CD4-positive, alpha-beta T cell treated with Interleukin-1 beta for 1 hour (primary cell): ENCODE data around the gene TACC2.

Source experiments
- DNase-seq, 2 donors: peaks; one replicate each; pipeline ENCODE4 v3.0.0-alpha.2; 2020 to 2022

TACC2 gene

DNA sequence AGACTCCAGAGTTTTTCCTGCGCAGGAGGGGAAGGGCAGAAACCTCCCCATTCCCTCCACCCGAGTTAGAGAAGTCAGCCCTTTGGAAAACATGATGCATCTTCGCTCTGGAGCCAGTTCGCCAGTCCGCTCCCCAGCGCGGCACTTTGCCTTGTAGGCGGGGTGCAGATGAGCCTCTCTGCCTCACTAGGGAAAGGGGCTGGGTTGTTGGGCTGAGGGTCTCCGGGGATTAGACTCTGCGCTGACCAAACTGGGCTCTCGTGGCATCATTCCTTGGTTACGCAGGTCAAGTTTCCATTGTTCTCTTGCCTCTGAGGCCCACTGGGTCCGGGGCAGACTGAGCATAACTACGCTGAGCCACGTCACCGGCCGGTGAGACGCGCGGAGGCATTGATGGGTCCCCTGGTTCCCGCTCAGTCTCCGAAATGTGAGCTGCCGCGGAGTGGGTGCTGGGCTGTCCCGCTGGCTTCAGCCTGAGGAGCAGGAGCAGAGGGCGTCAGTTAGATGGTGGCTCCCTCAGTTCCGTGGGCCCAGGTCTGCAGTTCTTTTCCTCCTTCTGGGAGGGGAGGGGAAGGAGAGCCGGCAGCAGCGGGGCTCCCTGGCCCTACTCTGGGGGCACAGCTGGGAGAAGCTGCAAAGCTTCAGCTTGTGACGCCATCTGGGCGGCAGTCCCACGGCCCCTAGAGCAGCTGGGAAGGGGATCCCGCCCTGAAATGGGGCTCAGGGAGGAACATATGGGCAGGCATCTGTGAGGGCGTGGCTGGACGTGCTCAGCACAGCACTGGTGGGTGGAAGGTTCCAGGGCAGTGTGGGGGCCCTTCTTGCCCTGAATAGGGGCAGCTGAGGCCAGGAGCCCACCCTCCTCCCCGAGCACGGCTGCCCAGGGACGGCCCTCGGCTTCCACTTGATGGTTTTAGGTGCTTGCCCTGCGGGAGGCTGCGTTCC is 160.9 kb downstream of the TACC2 start:
- DNase-seq = no peak

DNA sequence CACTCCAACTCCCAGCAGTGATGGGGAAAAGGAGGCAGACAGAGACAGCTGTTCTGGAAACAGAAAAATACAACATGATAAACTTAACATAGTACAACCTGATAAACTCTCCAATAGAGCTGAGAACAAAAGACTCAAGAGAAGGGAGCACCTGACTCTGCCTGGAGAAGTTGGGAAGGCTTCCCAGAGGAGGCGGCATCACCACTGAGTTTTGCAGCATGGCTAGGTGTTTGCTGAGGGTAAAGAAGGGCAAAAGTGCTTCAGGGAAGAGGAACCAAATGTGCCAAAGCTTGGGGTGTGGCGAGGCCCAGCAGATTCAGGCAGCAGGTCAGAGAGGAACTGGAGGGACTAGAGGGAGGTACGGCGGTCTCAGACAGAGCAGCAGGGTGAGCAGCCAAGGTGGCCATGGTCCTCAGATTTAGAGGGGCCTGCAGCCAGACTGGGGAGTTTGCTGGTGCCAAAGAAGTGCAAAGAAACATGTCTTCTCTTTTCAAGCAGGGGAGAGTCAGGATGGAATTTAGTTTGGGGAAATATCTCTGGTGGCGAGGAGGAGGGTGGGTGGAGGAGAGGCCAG is 162.2 kb downstream of the TACC2 start:
- no peak for DNase-seq

DNA sequence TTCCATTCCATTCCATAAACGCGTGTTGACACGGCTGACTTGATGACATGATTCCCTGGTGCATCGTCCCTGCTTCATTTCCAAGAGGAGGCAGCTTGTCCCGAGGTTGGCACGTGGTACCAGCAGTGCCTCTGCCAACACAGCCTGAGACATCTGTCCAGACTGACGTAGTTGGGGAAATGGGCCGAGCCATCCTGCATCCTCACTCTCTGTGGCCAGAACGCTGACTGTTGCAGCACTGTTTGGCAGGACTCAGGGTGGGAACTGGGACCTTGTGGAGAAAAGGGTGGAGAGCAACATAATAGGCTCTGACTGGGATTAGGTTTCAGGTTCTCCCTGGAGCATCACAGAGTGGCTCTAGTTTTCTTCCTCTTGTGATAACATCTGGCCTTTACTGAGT is 163.6 kb downstream of the TACC2 start:
- no peak for DNase-seq

DNA sequence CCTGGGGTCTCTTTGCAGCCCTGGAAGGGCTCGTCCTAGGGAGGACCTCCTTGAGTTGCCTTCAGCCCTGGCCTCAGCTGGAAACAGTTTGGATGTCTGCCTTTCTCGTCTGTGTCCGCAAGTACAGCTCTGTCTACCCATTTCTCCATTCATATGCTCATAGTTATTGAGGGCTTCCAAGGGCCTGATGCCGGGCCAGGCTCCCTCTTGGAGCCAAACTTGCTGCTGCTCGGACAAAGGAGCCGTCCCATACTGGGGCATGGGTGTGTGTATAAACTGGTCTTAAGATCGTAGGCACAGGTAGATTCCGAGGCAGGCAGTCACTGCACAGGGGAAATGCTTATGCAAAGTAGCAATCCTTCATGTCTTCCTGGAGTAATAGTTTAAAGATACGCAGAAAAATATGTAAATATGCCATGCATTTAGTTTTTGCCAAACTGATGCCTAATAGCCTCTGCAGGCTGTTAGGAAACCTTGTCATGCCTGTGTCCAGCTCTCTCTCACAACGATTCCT is 165.1 kb downstream of the TACC2 start:
- DNase-seq = no peak

DNA sequence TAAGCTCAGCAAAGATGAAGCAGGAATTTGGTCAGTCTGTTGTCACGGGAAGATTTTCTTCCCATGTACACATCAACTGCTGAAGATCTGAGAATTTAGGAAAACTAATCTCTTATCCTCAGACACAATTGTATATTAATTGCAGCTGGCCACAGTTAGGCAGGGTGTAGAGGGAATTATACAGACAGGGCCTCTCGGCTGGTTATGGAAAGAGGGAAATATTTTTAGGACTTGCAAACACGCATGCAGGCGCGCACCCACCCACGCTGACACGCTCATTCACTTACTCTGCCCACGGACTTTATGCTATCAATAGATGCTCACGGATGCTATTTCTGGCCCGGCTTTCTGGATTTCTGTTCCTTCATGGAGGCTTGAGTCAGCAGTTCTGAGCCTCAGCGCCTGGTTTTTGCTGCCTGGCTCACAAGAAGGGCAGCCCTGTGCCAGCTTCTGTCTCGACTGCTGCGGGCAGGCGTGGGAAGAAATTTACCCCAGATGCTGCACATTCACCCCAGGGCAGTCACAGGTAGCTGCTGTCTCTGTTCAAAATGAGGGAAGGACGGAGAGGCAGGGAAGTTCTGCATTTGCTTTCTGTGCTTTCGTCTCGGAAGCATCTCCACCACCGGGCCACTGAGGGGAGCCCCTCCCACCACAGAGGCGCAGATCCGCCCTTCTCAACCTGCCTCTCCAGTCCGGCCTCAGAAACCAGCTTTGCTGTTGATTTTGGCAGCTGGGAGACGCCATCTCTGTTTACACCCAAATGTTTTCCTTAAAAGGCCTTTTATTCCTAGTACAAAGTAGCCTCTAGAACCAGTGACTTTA is 165.8 kb downstream of the TACC2 start:
- no peak for DNase-seq

DNA sequence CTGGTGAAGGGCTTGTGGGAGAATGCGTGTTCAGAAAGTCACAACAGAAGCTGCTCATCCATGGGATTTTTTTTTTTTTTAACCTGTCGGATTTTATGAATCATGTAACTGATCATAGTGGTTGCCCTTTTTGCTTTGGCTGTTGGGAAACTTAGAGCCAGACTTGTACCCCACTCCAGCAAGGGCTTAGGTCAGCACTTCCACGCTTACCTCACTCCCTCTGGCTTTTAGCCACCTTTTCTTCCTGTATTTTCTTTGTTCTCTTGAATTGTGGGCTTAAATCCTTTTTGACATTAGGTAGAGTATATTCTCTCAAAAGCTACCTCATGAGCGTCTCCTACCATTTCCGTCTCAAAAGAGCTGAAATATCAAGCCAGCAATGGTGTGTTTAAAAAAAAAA is 168.5 kb downstream of the TACC2 start:
- no peak for DNase-seq

DNA sequence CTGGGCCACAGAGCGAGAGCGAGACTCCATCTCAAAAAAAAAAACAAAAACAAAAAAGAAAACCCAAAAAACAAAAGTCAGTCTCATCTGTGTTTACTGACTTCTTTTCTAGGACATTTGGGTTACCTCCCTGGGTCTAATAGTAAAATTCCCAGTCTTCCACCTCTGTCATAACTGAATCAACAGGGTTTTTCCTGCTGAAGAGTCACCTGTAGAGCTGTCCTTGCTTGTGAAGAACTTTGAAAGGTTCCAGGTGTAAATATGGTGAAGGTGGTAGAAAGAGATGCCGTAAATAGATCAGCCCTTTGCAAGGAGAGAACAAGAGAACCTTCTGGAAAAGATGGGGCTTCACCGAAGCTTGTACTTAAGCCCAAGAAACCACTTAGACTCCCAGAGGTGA is 169.4 kb downstream of the TACC2 start:
- DNase-seq = no peak

DNA sequence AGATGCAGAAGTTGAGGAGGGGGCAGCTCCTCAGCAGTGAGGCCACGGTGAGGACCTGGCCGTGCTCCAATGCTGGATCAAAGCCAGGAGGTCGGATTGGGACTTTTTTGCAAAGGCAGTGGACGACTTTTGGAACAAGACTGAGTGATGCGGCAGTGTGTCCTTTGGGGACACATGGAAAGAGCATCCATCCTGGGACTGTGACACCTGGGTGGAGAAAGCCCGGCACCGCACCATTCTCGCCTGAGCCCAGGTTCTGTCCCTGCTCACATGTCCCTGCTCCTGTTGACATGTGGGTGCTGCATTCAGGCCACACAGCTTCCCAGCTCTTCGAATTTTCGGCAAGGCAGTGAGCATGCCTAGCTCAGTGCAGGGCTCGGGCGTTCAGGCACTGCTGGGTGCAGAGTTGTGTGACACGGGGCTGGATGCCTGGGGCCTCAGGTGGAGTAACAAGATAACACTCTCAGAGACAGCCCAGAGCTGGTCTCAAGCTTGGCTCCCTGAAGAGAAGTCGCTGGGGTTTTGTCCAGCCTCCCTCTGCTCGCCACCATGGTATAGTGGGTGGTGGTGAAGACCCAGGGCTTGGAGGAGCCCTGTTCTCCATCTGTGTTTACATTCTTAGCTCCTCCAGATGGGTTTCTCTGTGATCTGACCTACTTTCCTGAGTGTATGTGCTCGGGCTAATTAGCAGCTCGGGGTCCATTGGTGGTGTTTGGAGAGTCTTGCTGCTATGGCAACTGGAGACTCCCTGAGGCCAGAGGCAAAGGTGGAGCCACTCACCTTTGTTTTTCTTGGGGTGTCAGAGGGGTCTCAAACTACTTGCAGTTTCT is 170.4 kb downstream of the TACC2 start:
- DNase-seq = no peak

DNA sequence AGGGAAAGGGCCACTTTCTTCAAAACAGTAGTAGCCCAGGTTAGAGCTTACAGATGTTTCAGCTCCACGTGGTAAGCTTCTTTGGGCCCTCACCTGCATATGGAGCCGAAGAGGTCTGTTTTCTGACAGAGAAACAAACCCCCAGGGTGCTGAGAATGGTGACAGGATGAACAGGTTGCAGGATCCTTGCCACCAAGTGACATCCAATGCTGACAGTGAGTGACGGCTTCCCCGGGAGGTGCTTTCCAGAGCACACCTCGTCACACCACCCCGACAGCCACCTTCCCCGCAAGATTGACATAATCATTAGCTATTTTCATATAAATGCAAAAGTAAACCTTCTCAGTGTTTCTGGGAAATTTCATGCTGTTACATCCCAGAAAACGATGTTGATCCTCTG is 172.8 kb downstream of the TACC2 start:
- DNase-seq = no peak

DNA sequence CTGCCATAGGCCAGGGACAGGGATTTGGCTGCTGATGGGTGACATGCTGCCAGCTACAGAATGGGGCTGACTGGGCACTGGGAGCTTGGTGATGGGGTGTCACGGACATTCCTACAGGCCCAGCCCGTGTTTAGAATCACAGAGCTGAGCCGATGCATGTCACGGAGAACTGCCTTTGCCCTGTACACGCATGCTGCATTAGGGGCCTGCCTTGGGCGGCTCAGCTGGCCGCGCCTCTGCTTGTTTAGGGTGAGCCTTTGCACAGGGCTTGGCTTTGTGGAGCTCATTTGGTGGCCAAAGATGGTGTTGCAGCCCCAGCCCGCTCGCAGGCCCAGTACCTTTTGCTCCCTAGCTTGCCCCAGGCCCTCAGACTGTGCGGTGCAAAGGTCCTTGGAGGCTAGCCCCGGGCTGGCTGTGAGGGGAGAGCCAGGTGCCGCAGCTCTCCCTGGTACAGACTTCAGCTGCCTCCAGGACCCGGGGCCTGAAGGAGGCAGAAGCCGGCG is 173.8 kb downstream of the TACC2 start:
- DNase-seq = no peak

DNA sequence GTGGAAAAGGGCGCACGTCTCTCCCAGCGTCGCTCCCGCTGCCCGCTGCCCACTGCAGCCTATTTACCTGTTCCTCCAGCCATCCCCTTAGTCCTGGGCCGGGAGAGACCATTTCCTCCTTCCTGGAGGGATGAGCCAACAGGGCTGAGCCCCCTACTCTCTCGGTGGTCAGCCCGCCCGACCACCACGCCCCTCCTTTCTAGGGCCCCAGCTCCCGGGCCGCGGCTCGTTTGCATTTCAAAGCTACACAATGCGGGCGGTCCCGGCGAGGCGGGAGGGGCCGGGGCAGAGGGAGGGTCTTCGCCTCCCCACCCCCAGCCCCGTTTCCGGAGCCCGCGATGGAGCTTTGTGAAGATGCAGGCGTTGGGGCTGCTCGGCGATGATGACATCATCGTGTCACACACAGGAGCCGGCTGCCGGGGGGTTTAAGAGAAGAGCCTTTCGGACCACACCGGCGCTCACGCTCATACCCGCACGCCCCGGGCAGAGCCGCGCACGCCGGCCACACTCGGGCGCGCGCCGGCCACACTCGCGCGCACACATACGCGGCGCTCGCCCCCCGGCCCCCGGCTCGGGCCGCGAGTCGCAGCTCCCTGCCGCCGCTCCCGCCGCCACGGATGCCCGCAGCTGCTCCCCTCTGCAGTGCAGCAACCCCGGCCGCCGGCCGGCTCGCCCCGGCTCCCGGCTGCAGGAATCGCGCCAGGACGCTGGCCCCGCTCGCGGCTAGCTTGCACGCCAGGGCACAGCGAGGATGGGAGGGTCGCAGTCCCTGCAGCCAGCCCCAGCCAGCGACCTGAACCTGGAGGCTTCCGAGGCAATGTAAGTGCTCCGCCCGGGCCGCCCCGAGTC is 174.4 kb downstream of the TACC2 start:
- no peak for DNase-seq

DNA sequence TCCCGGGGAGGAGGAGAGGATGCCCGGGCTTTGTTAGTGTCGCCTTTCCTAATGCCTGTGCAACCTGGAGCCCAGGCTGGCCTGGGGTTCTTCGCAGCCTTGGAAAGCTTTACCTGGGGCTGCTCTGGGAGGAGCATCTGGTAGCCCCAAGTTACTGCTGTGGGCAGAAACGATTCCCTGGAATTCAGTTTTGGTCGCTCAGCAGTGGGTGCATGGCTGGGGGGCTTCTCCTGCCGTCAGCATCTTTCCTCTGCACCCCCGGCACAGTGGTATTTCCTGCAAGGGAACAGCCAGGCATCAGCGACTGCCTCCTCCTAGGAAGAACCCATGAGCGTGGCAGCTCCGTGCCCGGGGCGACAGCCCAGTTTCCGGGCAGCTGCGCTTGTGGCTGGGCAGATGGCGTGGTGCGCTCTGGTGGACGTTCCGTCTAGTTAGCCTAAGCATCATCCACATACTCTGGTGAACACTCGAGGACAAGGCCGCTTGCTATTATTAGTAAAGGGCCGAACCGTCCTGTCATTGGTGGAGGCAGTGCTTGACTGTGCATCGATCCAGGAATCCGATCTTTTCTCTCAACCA is 175.1 kb downstream of the TACC2 start:
- DNase-seq = no peak

DNA sequence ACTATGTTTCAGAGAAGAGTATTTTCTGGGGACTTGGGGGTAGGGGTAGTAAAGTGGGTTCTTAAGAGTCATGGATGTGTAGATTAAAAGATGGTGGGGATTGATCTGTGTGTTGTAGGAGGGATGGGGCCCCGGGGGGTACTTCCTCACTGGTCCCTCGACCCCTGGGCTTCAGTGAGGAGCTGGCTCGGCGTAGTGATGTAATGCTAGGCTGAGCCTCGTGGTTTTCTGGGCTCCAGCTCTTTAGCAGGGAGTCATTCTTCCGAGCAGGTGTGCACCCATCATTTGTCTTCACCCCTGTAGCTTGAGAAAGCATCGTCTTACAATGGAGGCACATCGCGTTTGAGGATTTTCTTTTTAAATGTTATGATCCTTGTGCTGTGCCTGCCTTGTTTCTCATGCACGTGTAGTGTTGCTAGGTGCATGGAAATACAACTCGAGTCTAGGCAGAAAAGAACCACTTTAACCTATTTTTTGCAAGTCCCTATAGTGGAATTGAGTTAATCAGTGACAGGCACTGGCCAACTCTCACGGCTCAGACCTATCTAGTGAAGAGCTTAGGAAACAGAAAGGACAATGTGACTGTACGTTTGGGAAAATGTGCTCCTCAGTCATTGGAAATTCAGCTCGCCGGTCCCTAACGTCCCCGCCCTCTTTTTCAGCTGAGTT is 176.0 kb downstream of the TACC2 start:
- DNase-seq = no peak

DNA sequence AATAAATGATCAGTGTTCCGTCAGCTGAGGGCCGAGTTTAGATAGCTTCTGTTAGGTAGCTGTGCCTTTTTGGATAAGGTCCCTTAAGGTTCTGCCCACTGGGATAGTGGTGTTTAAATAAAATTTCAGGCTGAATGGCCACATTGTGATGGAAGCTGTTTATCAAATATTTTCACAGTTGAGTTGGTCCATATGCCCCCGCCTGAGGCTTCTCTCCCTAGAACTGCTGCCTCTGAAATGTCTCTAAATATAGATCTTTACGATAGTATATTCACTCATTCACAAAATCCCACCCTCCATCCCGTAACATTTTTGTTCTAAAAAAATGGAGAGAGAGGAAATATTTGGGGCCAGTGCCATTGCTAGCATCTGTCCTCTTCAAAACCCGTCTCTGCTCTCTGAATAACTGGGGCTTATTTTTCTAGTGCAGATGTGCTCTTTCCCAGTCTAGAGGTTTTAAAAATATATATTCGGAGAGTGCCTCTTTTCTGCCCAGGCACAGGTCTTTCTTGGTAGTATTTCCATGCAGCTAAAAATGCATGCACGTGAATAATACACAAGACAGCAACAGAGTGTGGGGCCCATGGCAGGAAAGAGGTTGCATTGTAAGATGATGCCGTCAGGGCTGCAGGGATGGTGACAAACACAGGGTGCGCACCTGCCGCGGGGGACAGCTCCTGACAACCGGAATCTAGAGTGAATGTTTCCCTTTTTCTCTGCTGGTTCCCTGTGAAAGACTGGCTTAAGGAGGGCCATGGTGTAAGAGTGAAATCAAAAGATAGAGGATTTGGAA is 176.7 kb downstream of the TACC2 start:
- no peak for DNase-seq

DNA sequence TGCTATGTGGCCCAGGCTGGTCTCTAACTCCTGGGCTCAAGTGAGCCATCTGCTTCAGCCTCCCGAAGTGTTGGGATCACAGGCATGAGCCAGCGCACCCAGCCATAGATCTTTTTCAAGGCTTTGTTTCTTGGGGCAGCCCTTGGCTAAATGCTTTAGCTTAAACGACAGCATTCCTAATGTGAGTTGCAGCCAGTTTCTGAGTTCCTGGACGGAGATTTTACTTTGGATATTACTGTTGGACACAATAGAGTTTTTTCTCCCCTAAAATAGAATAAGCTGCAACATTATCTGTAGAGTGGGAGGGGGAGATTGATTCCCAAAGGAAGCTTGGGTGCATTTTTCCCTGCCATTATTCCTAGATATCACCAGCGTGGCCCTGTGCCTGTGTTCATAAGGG is 179.1 kb downstream of the TACC2 start:
- no peak for DNase-seq

DNA sequence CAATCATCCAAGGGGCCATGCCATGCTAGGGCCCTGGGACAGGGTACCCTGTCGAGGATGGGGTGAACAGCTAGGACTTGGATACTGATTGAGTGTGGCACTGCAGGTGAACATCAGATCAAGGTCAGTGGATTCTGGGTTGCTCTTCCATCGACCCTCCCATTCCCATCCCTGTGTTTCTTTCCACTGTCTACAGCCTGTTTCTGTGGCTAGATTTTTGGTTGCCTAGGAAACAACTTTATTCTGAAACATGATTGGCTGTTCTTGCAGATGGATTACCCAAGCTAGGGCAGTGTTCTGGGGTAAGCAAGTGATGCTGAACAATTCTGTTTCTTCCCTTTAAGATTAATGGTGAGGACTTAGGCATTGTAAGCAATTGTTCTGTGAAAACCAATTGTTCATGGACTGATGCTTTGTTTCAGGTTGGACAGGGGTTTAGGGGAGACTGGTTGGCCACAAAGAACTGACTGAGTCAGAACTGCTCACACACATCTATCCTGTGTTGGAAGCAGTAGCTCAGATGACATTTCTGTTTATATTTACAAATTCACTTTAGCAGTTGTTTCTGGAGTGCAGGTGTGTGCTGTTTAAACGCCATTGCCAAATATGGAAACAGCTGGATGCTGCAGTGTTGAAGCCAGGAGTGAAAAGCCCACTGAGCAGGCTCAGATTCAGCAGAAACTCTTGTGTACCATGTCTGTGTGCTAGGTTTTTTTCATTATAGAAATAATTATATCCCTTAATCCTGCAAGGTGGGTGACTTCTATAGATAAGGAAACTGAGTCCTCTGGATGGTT is 179.8 kb downstream of the TACC2 start:
- DNase-seq = no peak

DNA sequence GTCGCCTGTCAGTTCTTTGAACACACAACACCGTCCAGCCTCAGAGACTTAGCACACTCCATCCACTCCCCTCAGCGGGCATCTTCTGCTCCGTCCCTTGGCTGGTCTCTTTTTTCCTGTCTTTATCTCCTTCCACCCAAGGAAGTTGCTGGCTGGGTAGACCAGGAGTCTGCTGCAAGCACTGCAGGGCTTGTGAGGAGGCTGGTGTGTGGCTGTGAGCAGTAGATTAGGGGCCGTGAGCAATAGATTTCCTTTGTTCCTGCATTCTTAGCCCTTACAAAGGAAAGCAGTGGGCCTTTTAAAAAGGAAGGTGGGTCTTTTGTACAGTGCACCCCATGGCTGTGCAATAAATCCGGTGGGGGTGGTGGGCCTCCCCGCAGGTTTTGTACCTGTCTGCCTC is 181.8 kb downstream of the TACC2 start:
- no peak for DNase-seq

DNA sequence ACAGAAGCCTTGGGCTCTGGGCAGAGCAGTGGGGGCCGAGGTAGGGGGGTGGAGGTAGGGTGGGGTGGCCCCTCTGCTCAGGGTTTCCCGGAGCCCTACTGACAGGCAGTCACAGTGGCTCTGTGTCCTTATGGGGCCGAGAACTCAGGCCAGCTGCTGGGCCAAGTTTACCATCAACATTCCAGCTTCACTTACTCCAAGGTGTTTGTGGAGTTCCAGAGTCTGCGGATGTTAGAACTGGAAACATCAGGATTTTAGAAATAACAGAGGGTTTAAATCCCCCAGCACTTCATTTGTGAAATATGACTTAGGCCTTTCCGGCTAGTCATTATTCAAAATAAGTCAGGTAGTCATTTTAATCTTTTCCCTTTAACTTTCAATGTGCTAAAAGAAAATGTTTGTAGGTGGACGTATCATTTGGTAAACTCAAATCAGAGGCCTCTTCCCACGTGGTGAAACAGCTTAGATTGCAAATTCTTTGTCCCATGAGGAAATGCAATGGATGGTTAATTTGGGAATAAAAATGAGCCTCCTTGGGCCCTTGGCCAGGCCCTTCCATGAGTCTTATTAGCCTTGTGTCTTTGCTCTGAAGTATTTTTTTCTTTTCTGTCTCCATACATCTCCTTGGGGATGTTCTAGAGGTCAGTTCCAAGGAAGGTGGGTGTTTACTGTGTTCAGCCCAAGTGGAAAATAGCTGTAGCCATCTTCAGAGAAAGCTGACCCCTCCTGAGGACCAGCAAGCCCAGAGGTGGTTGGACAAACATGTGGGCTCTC is 182.5 kb downstream of the TACC2 start:
- no peak for DNase-seq
